GM12878 (cell line): ENCODE results near the gene ZER1. TPM values are rescaled to one million over a fixed set of nuclear protein-coding genes. Genes with fewer than 3 reads are reported as not detected.

Experiments used
- ATAC-seq: fragments of 200-7000 bp; cut with Tn5 transposase; 3 replicates; pipeline ENCODE4 v1.9.1; 2020; ENCODE audit warnings: mild to moderate bottlenecking, moderate library complexity
- BruUV-seq: library from RNA; stranded (reverse); fragments of 400-500 nt; replicated peaks from 2 replicates; lab custom pipeline; 2021; lab: Mats Ljungman, UMichigan
- CTCF ChIA-PET: fragments of 300-600 bp; sonication (Branson Sonifier 250); formaldehyde crosslinking; extraction: SDS; loops from one replicate; lab custom pipeline; 2021; ENCODE audit warnings: inconsistent platforms; lab: Yijun Ruan, JAX
- POLR2A ChIA-PET: fragments of 350-600 bp; formaldehyde crosslinking; extraction: SDS; loops from one replicate; lab custom pipeline; 2021; ENCODE audit warnings: inconsistent platforms; lab: Charles Lee
- RAD21 ChIA-PET: fragments of 300-600 bp; sonication (Branson Sonifier 250); formaldehyde crosslinking; loops from one replicate; lab custom pipeline; 2023; ENCODE audit warnings: antibody characterized with exemption; ENCODE audit not compliant: unreplicated experiment; lab: Charles Lee
- SMC1A ChIA-PET: fragments of 300-600 bp; sonication (Branson Sonifier 250); formaldehyde crosslinking; loops from one replicate; lab custom pipeline; 2023; ENCODE audit not compliant: unreplicated experiment, uncharacterized antibody; lab: Charles Lee
- DNase-seq: peaks from one replicate; pipeline ENCODE4 v3.0.0-alpha.2; 2011; ENCODE audit warnings: low read depth, low spot score
- FAIRE-seq: peaks from 3 replicates; lab custom pipeline; 2011; peaks lifted over from hg19 to GRCh38; lab: Jason Lieb, UNC
- H2AFZ ChIP-seq: 2 replicates; pipeline ENCODE4 v1.6.0; 2011; ENCODE audit warnings: low read depth, low read length, control low read depth; ENCODE audit not compliant: control insufficient read depth
- H3K27ac ChIP-seq: 2 replicates; pipeline ENCODE4 v1.5.1; 2011; ENCODE audit warnings: control low read depth; ENCODE audit not compliant: control insufficient read depth, insufficient read depth
- H3K27me3 ChIP-seq, 2 experiments: replicated peaks in 1 of 2; 2 replicates each; pipeline versions ENCODE4 v1.6.0 to v1.6.1; 2011; ENCODE audit warnings: low read length in 1 of 2; ENCODE audit not compliant: control insufficient read depth in 2 of 2, insufficient read depth in 2 of 2
- H3K36me3 ChIP-seq, 2 experiments: 2 replicates each; pipeline ENCODE4 v1.5.1; 2011; ENCODE audit warnings: low read length in 1 of 2; ENCODE audit not compliant: control insufficient read depth in 2 of 2, insufficient read depth in 2 of 2
- H3K4me1 ChIP-seq: 2 replicates; pipeline ENCODE4 v1.6.1; 2011; ENCODE audit warnings: mild to moderate bottlenecking, low read length, moderate library complexity, mixed read lengths; ENCODE audit not compliant: control insufficient read depth, insufficient read depth
- H3K4me2 ChIP-seq: 2 replicates; pipeline ENCODE4 v1.6.0; 2011; ENCODE audit warnings: control low read depth; ENCODE audit not compliant: control insufficient read depth, insufficient read depth
- H3K4me3 ChIP-seq: fragments of 200-600 bp; sonication (generic); 2 replicates; pipeline ENCODE4 v1.5.1; 2016
- H3K79me2 ChIP-seq: 2 replicates; pipeline ENCODE4 v1.6.0; 2011; ENCODE audit warnings: low read length; ENCODE audit not compliant: control insufficient read depth, insufficient read depth
- H3K9ac ChIP-seq: 2 replicates; pipeline ENCODE4 v1.8.0; 2011; ENCODE audit warnings: low read length, control low read depth, mixed read lengths; ENCODE audit not compliant: control insufficient read depth, insufficient read depth
- H3K9me3 ChIP-seq: replicated peaks from 3 replicates; pipeline ENCODE4 v1.5.1; 2011; ENCODE audit warnings: mild to moderate bottlenecking, low read length; ENCODE audit not compliant: control insufficient read depth, insufficient read depth
- H4K20me1 ChIP-seq: 2 replicates; pipeline ENCODE4 v1.6.0; 2011; ENCODE audit not compliant: control insufficient read depth, insufficient read depth
- CTCF ChIP-seq, 3 experiments: IDR thresholded peaks in 2 of 3; conservative IDR thresholded peaks in 1 of 3; 2 replicates each; pipeline ENCODE4 v1.5.1; 2011; ENCODE audit warnings: low read depth in 3 of 3, low read length in 3 of 3, mild to moderate bottlenecking in 3 of 3, control low read depth in 2 of 3, moderate library complexity in 2 of 3, inconsistent platforms in 1 of 3, mixed read lengths in 1 of 3; ENCODE audit not compliant: control insufficient read depth in 2 of 3, insufficient read depth in 1 of 3; ENCODE audit errors: extremely low read depth in 1 of 3
- HCFC1 ChIP-seq: fragments of 150-350 bp; IDR thresholded peaks from 2 replicates; pipeline ENCODE4 v1.6.1; 2014; ENCODE audit warnings: low read length
- IKZF2 ChIP-seq, 2 experiments: fragments of 450-650 bp; IDR thresholded peaks; 2 replicates each; pipeline ENCODE4 v1.6.1; 2017; ENCODE audit warnings: mild to moderate bottlenecking in 2 of 2, moderate library complexity in 2 of 2
- IRF4 ChIP-seq: IDR thresholded peaks from 2 replicates; pipeline ENCODE4 v1.6.1; 2011; ENCODE audit warnings: low read depth, low read length
- LARP7 ChIP-seq: fragments of 450-650 bp; IDR thresholded peaks from 2 replicates; pipeline ENCODE4 v1.6.1; 2017; ENCODE audit warnings: mild to moderate bottlenecking
- MYC ChIP-seq: IDR thresholded peaks from 2 replicates; pipeline ENCODE4 v1.6.1; 2011; ENCODE audit warnings: mild to moderate bottlenecking, low read length, moderate library complexity, inconsistent platforms; ENCODE audit not compliant: insufficient read depth, insufficient replicate concordance, insufficient read length, severe bottlenecking
- NRF1 ChIP-seq: conservative IDR thresholded peaks from 2 replicates; pipeline ENCODE4 v1.6.1; 2011; ENCODE audit warnings: mild to moderate bottlenecking, low read depth, low read length, improper control_type of control experiment
- ZNF207 ChIP-seq: fragments of 450-650 bp; IDR thresholded peaks from 2 replicates; pipeline ENCODE4 v1.6.1; 2014; ENCODE audit warnings: antibody characterized with exemption, mild to moderate bottlenecking, borderline replicate concordance
- ZZZ3 ChIP-seq: IDR thresholded peaks from 2 replicates; pipeline ENCODE4 v1.6.1; 2011; ENCODE audit warnings: low read depth; ENCODE audit not compliant: control insufficient read depth, insufficient read length
- WGBS: methylation state at CpG from one replicate; pipeline ENCODE4 v1.1.6; 2016; ENCODE audit warnings: low lambda C conversion rate; ENCODE audit not compliant: insufficient replicate concordance, insufficient coverage; ENCODE audit errors: missing lambda C conversion rate; 5-methylcytosine and 5-hydroxymethylcytosine counted together
- in situ Hi-C: fragments of 300-500 bp; cut with MboI; formaldehyde crosslinking; loops from 9 replicates; pipeline ENCODE4 v1.14.3; 2018; ENCODE audit warnings: mixed read lengths
- intact Hi-C: fragments of 100-400 bp; cut with micrococcal nuclease; formaldehyde crosslinking; loops from one replicate; pipeline ENCODE4 v1.14.2; 2022; ENCODE audit not compliant: unreplicated experiment
- polyA plus RNA-seq, 11 experiments: library from polyadenylated mRNA; depleted of rRNA in 4 of 11; unstranded in 6 of 11; stranded (reverse) in 5 of 11; fragments of >200 nt; fragmentation: Nextera tagmentation in 4 of 11; fragmentation: Illumina TruSeq in 1 of 11; extraction: Ambion mirVana in 4 of 11; extraction: Trizol in 1 of 11; gene quantifications; 1 replicate in 1 of 11; 2 replicates in 10 of 11; pipeline versions ENCODE4 v1.2.1 to v1.2.3, GENCODE V29; 2011 to 2016; ENCODE audit warnings: inconsistent platforms in 2 of 11, missing spikeins in 2 of 11, low read depth in 1 of 11
- total RNA-seq, 4 experiments: library from RNA; depleted of rRNA in 3 of 4; stranded (reverse); fragments of >200 nt in 3 of 4; fragmentation: Illumina TruSeq in 1 of 4; extraction: Trizol in 1 of 4; gene quantifications; 2 replicates each; pipeline versions ENCODE4 v1.2.1 to v1.2.3, GENCODE V29; 2013 to 2021
- TF ChIP-seq, protein P1 (sequence below): fragments of 450-650 bp; IDR thresholded peaks from 2 replicates; pipeline ENCODE4 v1.6.1; 2017; ENCODE audit warnings: mild to moderate bottlenecking

ZER1 gene
- total and polyA plus RNA-seq, 10 of the 15 experiments (the other 5 are each of a cell fraction or from before 2014, with no cell fraction given): 0.32 to 16.9 (median 7.9) TPM

DNA sequence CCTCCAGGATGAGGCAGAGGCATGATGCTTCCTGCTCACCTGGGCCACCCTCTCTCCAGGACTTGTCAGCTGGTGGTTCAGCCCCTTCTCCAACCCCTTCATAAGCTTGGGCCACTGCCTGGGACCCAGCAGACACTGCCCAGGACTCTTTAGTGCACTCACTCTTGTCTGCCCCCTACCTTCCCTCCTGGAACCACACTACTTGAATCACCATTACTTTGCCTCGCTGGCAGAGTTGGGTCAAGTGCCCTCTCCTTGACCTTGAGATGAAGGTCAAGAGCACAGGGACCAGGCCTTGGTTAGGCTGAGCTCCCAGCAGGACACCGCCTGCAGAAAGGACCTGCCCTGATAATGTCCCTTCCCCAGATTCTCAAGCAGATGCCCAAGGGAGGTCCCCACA, 38.1 kb upstream of the ZER1 start:
- POLR2A ChIA-PET: no interaction called here
- no peak for ATAC-seq
- RAD21 ChIA-PET: interaction anchor here (0.6 kb wide), 2 partner anchors 9 to 523 kb away, joined by 3 read pairs; partner anchors contain the start of gene ENDOG
- WGBS: 97% methylated on average over 2 of the region's 2 CpGs
- H3K79me2 ChIP-seq: no peaks in the 10 kb centered on the region
- H3K36me3 ChIP-seq: peaks cover 10 to 16% of the 10 kb centered on the region in 2 experiments; a peak in 3 of 4 replicates
- DNase-seq: no peak
- H3K4me1 ChIP-seq: no peaks in the 10 kb centered on the region
- H3K27ac ChIP-seq: no peak overlapping the region
- no peak overlapping the region for H2AFZ ChIP-seq
- no peak for FAIRE-seq
- intact Hi-C loops (loop anchor here (10.0 kb wide), 1 partner anchor 165 kb away; no protein-coding TSS in a partner anchor), in situ Hi-C loops (no loop called here)
- H3K4me2 ChIP-seq: no peak overlapping the region
- TSS peak; percentile 59 for BruUV-seq
- no peaks in the 10 kb centered on the region for H3K9me3 ChIP-seq
- H3K27me3 ChIP-seq: no peaks in the 10 kb centered on the region
- H4K20me1 ChIP-seq: no peaks in the 10 kb centered on the region
- TF ChIP-seq NRF1 (no peak), CTCF (IDR thresholded peaks at IDR 0.05 in 2 of 3, conservative IDR thresholded peaks at IDR 0.05 in 1 of 3; ENCODE audit: control insufficient read depth in 2 of 3, extremely low read depth in 1 of 3, insufficient read depth in 1 of 3, low read depth in 3 of 3, low read length in 3 of 3) (0 out of 6 replicates have a peak, but pooled peaks of 1 of the 3 experiments have one; percentile 6), HCFC1 (no peak)
- CTCF ChIA-PET: interaction anchor here (0.6 to 1.0 kb wide), 3 partner anchors 8 to 346 kb away, joined by 3 to 5 read pairs (median 3); partner anchors contain the start of genes ENDOG and PKN3
- SMC1A ChIA-PET: no interaction called here
- no peak overlapping the region for H3K9ac ChIP-seq
- no peak overlapping the region for H3K4me3 ChIP-seq

DNA sequence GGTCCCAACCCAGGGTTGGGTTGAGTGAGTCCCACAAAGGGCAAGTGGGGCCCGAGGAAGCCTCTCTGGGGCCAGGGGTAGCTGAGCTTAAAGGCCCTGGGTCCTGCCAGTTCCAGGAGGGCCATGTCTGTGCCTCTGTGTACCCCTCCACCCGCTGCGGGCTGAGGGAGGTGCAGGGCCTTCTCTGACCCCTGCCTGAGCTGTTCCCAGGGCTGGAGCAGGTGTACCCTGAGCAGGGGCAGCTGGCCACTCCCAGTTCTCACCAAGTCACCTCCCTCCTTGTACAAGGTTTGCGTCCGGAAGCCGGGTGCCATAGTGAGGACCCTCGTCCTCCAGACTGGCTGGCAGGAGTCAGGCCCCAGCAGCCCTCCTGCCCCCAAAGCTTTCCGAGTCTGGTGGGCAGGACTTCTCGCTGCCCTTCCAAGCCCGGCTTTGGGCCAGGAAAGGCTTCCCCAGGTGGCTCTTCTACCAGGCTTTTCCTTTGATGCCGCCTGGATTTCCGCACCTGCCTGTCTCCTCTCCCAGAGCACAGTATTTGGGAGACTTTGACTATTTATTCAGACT, 37.4 kb upstream of the ZER1 start:
- intact Hi-C loops (no loop called here), in situ Hi-C loops (no loop called here)
- Histone ChIP-seq H3K79me2 (no peaks in the 10 kb centered on the region), H3K27ac (no peak overlapping the region), H3K4me2 (no peak overlapping the region), H2AFZ (no peak overlapping the region), H3K9me3 (no peaks in the 10 kb centered on the region), H3K36me3 (peaks cover 10 to 17% of the 10 kb centered on the region in 2 experiments; a peak in 3 of 4 replicates), H3K27me3 (no peaks in the 10 kb centered on the region), H3K4me1 (no peaks in the 10 kb centered on the region), H3K9ac (no peak overlapping the region), H4K20me1 (no peaks in the 10 kb centered on the region), H3K4me3 (no peak overlapping the region)
- TF ChIP-seq IRF4: no peak
- no peak for TF ChIP-seq LARP7
- no peak for TF ChIP-seq ZZZ3
- TF ChIP-seq ZNF207: no peak
- TF ChIP-seq, protein P1, sequence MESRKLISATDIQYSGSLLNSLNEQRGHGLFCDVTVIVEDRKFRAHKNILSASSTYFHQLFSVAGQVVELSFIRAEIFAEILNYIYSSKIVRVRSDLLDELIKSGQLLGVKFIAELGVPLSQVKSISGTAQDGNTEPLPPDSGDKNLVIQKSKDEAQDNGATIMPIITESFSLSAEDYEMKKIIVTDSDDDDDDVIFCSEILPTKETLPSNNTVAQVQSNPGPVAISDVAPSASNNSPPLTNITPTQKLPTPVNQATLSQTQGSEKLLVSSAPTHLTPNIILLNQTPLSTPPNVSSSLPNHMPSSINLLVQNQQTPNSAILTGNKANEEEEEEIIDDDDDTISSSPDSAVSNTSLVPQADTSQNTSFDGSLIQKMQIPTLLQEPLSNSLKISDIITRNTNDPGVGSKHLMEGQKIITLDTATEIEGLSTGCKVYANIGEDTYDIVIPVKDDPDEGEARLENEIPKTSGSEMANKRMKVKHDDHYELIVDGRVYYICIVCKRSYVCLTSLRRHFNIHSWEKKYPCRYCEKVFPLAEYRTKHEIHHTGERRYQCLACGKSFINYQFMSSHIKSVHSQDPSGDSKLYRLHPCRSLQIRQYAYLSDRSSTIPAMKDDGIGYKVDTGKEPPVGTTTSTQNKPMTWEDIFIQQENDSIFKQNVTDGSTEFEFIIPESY: no peak
- TF ChIP-seq MYC: no peak
- no peak for TF ChIP-seq IKZF2 (IDR thresholded peaks at IDR 0.05)
- DNase-seq (no peak), ATAC-seq (no peak), FAIRE-seq (no peak)
- CTCF ChIA-PET: interaction anchor here (0.5 to 1.2 kb wide), 2 partner anchors 9 to 433 kb away, joined by 4 to 5 read pairs; partner anchors contain the start of gene ENDOG
- RAD21 ChIA-PET: no interaction called here
- SMC1A ChIA-PET: no interaction called here
- no TSS peak for BruUV-seq
- POLR2A ChIA-PET: interaction anchor here (0.6 kb wide), 1 partner anchor 9 kb away, joined by 5 read pairs; the partner anchor contains the start of gene ENDOG
- WGBS: 96% methylated on average over 12 of the region's 12 CpGs
